Measurements from ENCODE around the gene PPP1R12B.
"Not testable (repeated sequence)": the region's sequence is repeated elsewhere in the genome, so short reads cannot be mapped to it uniquely, and the experiment has no call there.

Gene PPP1R12B

GRCh38 chr1:202456372-202457169 lies 108.1 kb downstream of the PPP1R12B start:
- not testable (repeated sequence) for DNase-seq

- DNase-seq: peak; percentile 10
Observed at GRCh38 chr1:202458651-202459050, 110.2 kb downstream of the PPP1R12B start.

GRCh38 chr1:202459470-202460142 lies 111.1 kb downstream of the PPP1R12B start:
- not testable (repeated sequence) for DNase-seq

- DNase-seq: not testable (repeated sequence)
Observed at GRCh38 chr1:202460143-202460495, 111.6 kb downstream of the PPP1R12B start.

- no peak for DNase-seq
Observed at GRCh38 chr1:202462342-202463076, 114.0 kb downstream of the PPP1R12B start.

GRCh38 chr1:202464153-202464742 lies 115.7 kb downstream of the PPP1R12B start:
- not testable (repeated sequence) for DNase-seq

- not testable (repeated sequence) for DNase-seq
Observed at GRCh38 chr1:202465644-202466270, 117.3 kb downstream of the PPP1R12B start.

- not testable (repeated sequence) for DNase-seq
Observed at GRCh38 chr1:202466339-202466738, 117.8 kb downstream of the PPP1R12B start.

- DNase-seq: not testable (repeated sequence)
Observed at GRCh38 chr1:202467381-202467780, 118.9 kb downstream of the PPP1R12B start.

GRCh38 chr1:202468695-202469094 lies 120.2 kb downstream of the PPP1R12B start:
- DNase-seq: not testable (repeated sequence)

- DNase-seq: not testable (repeated sequence)
Observed at GRCh38 chr1:202469123-202469522, 120.6 kb downstream of the PPP1R12B start.

GRCh38 chr1:202471246-202471645 lies 122.7 kb downstream of the PPP1R12B start:
- DNase-seq: no peak

- not testable (repeated sequence) for DNase-seq
Observed at GRCh38 chr1:202472347-202473124, 124.0 kb downstream of the PPP1R12B start.

- DNase-seq: not testable (repeated sequence)
Observed at GRCh38 chr1:202473266-202474045, 125.0 kb downstream of the PPP1R12B start.

- DNase-seq: not testable (repeated sequence)
Observed at GRCh38 chr1:202479661-202480060, 131.2 kb downstream of the PPP1R12B start.

- DNase-seq: not testable (repeated sequence)
Observed at GRCh38 chr1:202480640-202481039, 132.1 kb downstream of the PPP1R12B start.

GRCh38 chr1:202483362-202483761 lies 134.9 kb downstream of the PPP1R12B start:
- not testable (repeated sequence) for DNase-seq

- DNase-seq: not testable (repeated sequence)
Observed at GRCh38 chr1:202484032-202484431, 135.5 kb downstream of the PPP1R12B start.

GRCh38 chr1:202484820-202485219 lies 136.3 kb downstream of the PPP1R12B start:
- DNase-seq: not testable (repeated sequence)

GRCh38 chr1:202488178-202488649 lies 139.7 kb downstream of the PPP1R12B start:
- DNase-seq: not testable (repeated sequence)

- DNase-seq: not testable (repeated sequence)
Observed at GRCh38 chr1:202489101-202489500, 140.6 kb downstream of the PPP1R12B start.

Data from NCI-H1105 (cell line).